Measurements from ENCODE around the gene SLC30A1. TPM values are rescaled to one million over a fixed set of nuclear protein-coding genes. Genes with fewer than 3 reads are reported as not detected.

The SLC30A1 gene
- total RNA-seq (2021; ENCODE audit: unreplicated experiment) (9.7 TPM), Bru-seq, nascent RNA (percentile 95 among the genes with signal in this experiment), BruChase-seq, experiment 1, labeled RNA remaining after a 6-hour chase (percentile 92 among the genes with signal in this experiment), BruChase-seq, experiment 2, labeled RNA remaining after a 2-hour chase (percentile 99 among the genes with signal in this experiment)
- 3.6 and 5.0 TPM in 2 replicates for polyA plus RNA-seq (2012)
- long read RNA-seq, full-length matches to known transcripts, result 38 of 41 reads
- long read RNA-seq, partial matches to known transcripts, result 0 of 41 reads
- long read RNA-seq, other reads (novel, unspliced or antisense), result 3 of 41 reads

GRCh38 chr1:211578640-211579439 is at the start of gene SLC30A1:
SLC30A1 (minus strand) TSS chr1:211579161; CDS start chr1:211578612, 549 bp downstream.
- peak within 1 kb of the TSS; percentile 74 to 84 for H3K4me3 ChIP-seq (replicated peaks in 1 of 2; ENCODE audit: low read depth in 1 of 2, low read length in 2 of 2)
- no peaks in the 10 kb centered on the region; the same call in 1 of the 2 replicates for H4K20me1 ChIP-seq (ENCODE audit: insufficient read depth)
- RAD21 ChIA-PET (ENCODE audit: low non-redundant PET in 1 of 2, low total read pairs in 2 of 2, uncharacterized antibody in 2 of 2, unreplicated experiment in 2 of 2), result no interaction called here
- H3K27ac ChIP-seq (ENCODE audit: low read depth, low read length), result peak within 1 kb of the TSS; percentile 84
- H3K4me1 ChIP-seq (ENCODE audit: control insufficient read depth in 1 of 2, insufficient read depth in 2 of 2, low read length in 2 of 2), result peaks cover 10 to 40% of the 10 kb centered on the region in 2 experiments
- CTCF ChIA-PET, result interaction anchor here (1.1 kb wide), 1 partner anchor 75 kb away, joined by 5 read pairs; no protein-coding TSS in a partner anchor
- H3K9ac ChIP-seq (ENCODE audit: low read length), result peak within 1 kb of the TSS; percentile 76
- no TSS peak for BruUV-seq (replicated peaks)
- H3K9me3 ChIP-seq (ENCODE audit: control insufficient read depth in 1 of 2, insufficient read depth in 1 of 2, low read depth in 1 of 2, low read length in 2 of 2), result no peaks in the 10 kb centered on the region
- H3K4me2 ChIP-seq (ENCODE audit: low read length), result peak within 1 kb of the TSS; percentile 93
- intact Hi-C loops (cut with micrococcal nuclease), result loop anchor here (1.0 to 2.0 kb wide), 2 partner anchors 64 to 76 kb away; no protein-coding TSS in a partner anchor
- no peaks in the 10 kb centered on the region for H3K27me3 ChIP-seq (ENCODE audit: insufficient read depth, low read length)
- H3K79me2 ChIP-seq (ENCODE audit: insufficient read depth, low read length), result peaks cover 10% of the 10 kb centered on the region
- H3K9me2 ChIP-seq (ENCODE audit: insufficient read depth), result no peaks in the 10 kb centered on the region
- peaks cover 0 to 7% of the 10 kb centered on the region in 2 experiments; a peak in 2 of 4 replicates for H3K36me3 ChIP-seq (ENCODE audit: control insufficient read depth in 1 of 2, insufficient read depth in 2 of 2, low read length in 2 of 2)
- peak; percentile 94 for DNase-seq (ENCODE audit: low read depth, low spot score)
- peak; percentile 87 for ATAC-seq
- POLR2A ChIA-PET, result interaction anchor here (1.1 to 1.2 kb wide), 2 partner anchors 46 to 69 kb away, joined by 4 read pairs; no protein-coding TSS in a partner anchor
- H2AFZ ChIP-seq (ENCODE audit: low read depth, low read length, poor library complexity, severe bottlenecking), result peak within 1 kb of the TSS; percentile 52
- TF ChIP-seq EZH2 (IDR thresholded peaks at IDR 0.05), result no peak
- TF ChIP-seq ZFX (IDR thresholded peaks at IDR 0.05), result peak; percentile 21
- peak; percentile 41 for TF ChIP-seq EGR1 (IDR thresholded peaks at IDR 0.05; ENCODE audit: low read depth)
- no peak for TF ChIP-seq ELF1 (IDR thresholded peaks at IDR 0.05; ENCODE audit: borderline replicate concordance, low read depth)
- TF ChIP-seq ATF3 (IDR thresholded peaks at IDR 0.05), result no peak
- TF ChIP-seq MAX (IDR thresholded peaks at IDR 0.05), result peak; percentile 79
- no peak for TF ChIP-seq SRF (IDR thresholded peaks at IDR 0.05; ENCODE audit: low read depth)
- no peak for TF ChIP-seq JUND (IDR thresholded peaks at IDR 0.05)
- no peak for TF ChIP-seq RAD21 (IDR thresholded peaks at IDR 0.05; ENCODE audit: low read depth)
- no peak for TF ChIP-seq ZBTB33 (IDR thresholded peaks at IDR 0.05; ENCODE audit: extremely low read depth, insufficient replicate concordance, low read length)
- no peak for TF ChIP-seq EZH2phosphoT487 (IDR thresholded peaks at IDR 0.05; ENCODE audit: borderline replicate concordance)
- peak; percentile 30 for TF ChIP-seq POLR2A (IDR thresholded peaks at IDR 0.05; ENCODE audit: borderline replicate concordance, extremely low read depth, insufficient read depth, insufficient read length)
- TF ChIP-seq CBX3 (IDR thresholded peaks at IDR 0.05; ENCODE audit: low read depth), result no peak
- TF ChIP-seq TCF7L2 (IDR thresholded peaks at IDR 0.05; ENCODE audit: borderline replicate concordance, extremely low read depth, insufficient read depth, insufficient read length), result no peak
- TF ChIP-seq SIN3A (IDR thresholded peaks at IDR 0.05; ENCODE audit: low read depth), result peak; percentile 70
- no peak for TF ChIP-seq FOSL1 (IDR thresholded peaks at IDR 0.05; ENCODE audit: low read depth)
- peak; percentile 21 for TF ChIP-seq YY1 (IDR thresholded peaks at IDR 0.05; ENCODE audit: extremely low read depth, insufficient replicate concordance, low read depth, low read length)
- TF ChIP-seq, protein P1, sequence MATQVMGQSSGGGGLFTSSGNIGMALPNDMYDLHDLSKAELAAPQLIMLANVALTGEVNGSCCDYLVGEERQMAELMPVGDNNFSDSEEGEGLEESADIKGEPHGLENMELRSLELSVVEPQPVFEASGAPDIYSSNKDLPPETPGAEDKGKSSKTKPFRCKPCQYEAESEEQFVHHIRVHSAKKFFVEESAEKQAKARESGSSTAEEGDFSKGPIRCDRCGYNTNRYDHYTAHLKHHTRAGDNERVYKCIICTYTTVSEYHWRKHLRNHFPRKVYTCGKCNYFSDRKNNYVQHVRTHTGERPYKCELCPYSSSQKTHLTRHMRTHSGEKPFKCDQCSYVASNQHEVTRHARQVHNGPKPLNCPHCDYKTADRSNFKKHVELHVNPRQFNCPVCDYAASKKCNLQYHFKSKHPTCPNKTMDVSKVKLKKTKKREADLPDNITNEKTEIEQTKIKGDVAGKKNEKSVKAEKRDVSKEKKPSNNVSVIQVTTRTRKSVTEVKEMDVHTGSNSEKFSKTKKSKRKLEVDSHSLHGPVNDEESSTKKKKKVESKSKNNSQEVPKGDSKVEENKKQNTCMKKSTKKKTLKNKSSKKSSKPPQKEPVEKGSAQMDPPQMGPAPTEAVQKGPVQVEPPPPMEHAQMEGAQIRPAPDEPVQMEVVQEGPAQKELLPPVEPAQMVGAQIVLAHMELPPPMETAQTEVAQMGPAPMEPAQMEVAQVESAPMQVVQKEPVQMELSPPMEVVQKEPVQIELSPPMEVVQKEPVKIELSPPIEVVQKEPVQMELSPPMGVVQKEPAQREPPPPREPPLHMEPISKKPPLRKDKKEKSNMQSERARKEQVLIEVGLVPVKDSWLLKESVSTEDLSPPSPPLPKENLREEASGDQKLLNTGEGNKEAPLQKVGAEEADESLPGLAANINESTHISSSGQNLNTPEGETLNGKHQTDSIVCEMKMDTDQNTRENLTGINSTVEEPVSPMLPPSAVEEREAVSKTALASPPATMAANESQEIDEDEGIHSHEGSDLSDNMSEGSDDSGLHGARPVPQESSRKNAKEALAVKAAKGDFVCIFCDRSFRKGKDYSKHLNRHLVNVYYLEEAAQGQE (IDR thresholded peaks at IDR 0.05; ENCODE audit: low read depth), result no peak
- TF ChIP-seq POLR2AphosphoS5 (IDR thresholded peaks at IDR 0.05; ENCODE audit: low read depth, low read length), result peak; percentile 95

Data from HCT116 (cell line).